Body of pancreas (tissue), 4 donors: ENCODE measurements around the gene NOX4.

Source experiments
- POLR2A ChIP-seq, 3 donors: fragments of 450-650 bp; IDR thresholded peaks; one replicate each; pipeline ENCODE4 v1.6.1; 2016; ENCODE audit warnings: antibody characterized with exemption in 3 of 3, mild to moderate bottlenecking in 2 of 3
- TF ChIP-seq, protein P1 (sequence below), 7 experiments: fragments of 450-650 bp in 4 of 7; fragments of 200-600 bp in 3 of 7; sonication (generic) in 3 of 7; IDR thresholded peaks; one replicate each; pipeline ENCODE4 v1.5.1; 2016 to 2019; ENCODE audit warnings: antibody characterized with exemption in 7 of 7

GRCh38 chr11:89327885-89328284 lies 163.3 kb downstream of the NOX4 start:
- TF ChIP-seq, protein P1, sequence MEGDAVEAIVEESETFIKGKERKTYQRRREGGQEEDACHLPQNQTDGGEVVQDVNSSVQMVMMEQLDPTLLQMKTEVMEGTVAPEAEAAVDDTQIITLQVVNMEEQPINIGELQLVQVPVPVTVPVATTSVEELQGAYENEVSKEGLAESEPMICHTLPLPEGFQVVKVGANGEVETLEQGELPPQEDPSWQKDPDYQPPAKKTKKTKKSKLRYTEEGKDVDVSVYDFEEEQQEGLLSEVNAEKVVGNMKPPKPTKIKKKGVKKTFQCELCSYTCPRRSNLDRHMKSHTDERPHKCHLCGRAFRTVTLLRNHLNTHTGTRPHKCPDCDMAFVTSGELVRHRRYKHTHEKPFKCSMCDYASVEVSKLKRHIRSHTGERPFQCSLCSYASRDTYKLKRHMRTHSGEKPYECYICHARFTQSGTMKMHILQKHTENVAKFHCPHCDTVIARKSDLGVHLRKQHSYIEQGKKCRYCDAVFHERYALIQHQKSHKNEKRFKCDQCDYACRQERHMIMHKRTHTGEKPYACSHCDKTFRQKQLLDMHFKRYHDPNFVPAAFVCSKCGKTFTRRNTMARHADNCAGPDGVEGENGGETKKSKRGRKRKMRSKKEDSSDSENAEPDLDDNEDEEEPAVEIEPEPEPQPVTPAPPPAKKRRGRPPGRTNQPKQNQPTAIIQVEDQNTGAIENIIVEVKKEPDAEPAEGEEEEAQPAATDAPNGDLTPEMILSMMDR (IDR thresholded peaks at IDR 0.05), result no peak
- TF ChIP-seq POLR2A (IDR thresholded peaks at IDR 0.05), result no peak
